Activated gamma-delta T cell (primary cell): Measurements from ENCODE around the gene ACAP2.
A peak's percentile ranks its signal among the peaks of the same experiment; 100 is the strongest.
"Not testable (repeated sequence)": the region's sequence is repeated elsewhere in the genome, so short reads cannot be mapped to it uniquely, and the experiment has no call there.

Experiments used
- DNase-seq: peaks from one replicate; lab custom pipeline; 2025; lab: John Stamatoyannopoulos, UW
- total RNA-seq, 2 donors: gene quantifications; one replicate each; lab custom pipeline; 2026; lab: John Stamatoyannopoulos, UW

ACAP2 gene, protein sequence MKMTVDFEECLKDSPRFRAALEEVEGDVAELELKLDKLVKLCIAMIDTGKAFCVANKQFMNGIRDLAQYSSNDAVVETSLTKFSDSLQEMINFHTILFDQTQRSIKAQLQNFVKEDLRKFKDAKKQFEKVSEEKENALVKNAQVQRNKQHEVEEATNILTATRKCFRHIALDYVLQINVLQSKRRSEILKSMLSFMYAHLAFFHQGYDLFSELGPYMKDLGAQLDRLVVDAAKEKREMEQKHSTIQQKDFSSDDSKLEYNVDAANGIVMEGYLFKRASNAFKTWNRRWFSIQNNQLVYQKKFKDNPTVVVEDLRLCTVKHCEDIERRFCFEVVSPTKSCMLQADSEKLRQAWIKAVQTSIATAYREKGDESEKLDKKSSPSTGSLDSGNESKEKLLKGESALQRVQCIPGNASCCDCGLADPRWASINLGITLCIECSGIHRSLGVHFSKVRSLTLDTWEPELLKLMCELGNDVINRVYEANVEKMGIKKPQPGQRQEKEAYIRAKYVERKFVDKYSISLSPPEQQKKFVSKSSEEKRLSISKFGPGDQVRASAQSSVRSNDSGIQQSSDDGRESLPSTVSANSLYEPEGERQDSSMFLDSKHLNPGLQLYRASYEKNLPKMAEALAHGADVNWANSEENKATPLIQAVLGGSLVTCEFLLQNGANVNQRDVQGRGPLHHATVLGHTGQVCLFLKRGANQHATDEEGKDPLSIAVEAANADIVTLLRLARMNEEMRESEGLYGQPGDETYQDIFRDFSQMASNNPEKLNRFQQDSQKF
- 183 to 241 reads per million in 2 donors for total RNA-seq

DNA sequence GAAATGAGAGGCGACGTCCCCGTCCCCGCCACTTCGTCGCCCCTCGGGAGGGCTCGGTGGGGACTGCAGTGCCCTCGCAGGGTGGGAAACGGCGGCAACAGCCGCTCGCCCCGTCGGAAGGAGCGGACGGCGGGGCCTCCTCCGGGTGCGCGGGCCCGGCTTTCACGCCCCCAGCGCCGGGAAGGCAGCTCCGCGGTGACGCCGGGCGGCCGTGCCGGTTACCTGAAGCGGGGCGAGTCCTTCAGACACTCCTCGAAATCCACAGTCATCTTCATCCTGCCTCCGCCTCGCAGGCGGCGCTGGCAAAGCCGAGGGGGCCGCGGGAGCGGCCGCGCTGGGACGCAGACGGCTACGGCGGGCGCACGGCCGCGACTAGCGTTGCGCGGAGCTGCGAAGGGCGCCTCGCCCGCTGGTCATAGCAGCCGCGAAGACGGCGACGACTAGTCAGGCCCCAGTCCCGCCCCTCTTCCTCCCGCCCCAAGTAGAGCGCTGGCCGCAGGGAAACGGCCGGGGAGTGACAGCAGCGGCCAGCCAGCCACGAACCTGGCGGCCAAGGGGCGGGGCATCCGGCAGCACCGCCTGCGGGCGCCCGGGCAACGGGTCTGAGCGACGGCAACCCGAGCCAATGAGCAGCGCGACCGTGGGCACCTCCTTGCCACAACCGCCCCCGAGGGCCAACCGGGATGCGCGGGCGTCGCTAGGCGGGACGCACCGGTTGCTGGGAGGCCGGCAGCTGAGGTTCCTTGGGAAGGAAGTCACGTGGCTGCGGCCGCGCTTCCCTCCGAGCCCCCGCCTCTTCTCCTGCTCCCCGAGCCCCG lies at the start of gene ACAP2:
TSS of gene ACAP2 (minus strand) at position 448 of the 818 bp plus-strand sequence. CDS start at position 275, 173 bp downstream.
- peak; percentile 99 for DNase-seq

DNA sequence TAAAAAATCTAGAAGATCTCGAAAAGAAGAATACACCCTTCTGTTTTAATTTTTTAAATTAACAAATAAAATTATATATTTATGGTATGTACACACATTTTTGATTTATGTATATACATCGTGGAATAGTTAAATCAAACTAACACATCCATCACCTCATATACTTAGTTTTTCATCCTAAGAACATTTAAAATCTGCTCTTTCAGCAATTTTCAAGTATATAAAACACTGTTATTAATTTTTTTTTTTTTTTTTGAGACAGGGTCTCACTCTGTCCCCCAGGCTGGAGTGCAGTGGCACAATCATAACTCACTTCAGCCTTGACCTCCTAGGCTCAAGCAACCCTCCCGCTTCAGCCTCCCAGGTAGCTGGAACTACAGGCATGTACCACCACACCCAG lies 32.8 kb upstream of the ACAP2 start:
- DNase-seq, result no peak

DNA sequence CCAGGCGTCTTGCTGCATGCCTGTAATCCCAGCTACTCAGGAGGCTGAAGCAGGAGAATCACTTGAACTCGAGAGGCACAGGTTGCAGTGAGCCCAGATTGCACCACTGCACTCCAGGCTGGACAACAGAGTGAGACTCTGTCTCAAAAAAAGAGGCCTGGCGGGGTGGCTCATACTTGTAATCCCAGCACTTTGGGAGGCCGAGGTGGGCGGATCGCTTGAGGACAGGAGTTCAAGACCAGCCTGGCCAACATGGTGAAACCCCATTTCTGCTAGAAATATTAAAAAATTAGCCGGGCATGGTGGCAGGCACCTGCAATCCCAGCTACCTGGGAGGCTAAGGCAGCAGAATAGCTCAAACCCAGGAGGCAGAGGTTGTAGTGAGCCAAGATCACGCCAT lies 32.3 kb upstream of the ACAP2 start:
- not testable (repeated sequence) for DNase-seq

DNA sequence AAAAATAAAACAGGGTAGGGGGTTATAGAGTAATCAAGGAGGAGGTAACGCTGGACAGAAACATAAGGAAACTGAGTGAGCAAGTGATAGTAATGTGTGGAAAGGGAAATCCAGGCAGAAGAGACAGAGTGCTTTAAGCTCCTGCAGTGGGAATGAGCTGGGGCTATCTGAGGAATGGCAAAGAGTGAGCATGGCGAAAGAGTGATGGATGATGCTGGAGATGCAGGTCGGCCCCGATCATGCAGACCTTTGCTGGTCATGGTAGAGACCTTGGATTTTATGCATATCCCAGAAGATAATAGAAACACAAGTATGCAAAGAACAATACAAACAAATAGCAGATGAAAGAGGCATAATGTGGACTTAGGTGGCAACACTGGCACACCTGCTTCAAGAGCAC lies 26.0 kb upstream of the ACAP2 start:
- DNase-seq, result no peak

DNA sequence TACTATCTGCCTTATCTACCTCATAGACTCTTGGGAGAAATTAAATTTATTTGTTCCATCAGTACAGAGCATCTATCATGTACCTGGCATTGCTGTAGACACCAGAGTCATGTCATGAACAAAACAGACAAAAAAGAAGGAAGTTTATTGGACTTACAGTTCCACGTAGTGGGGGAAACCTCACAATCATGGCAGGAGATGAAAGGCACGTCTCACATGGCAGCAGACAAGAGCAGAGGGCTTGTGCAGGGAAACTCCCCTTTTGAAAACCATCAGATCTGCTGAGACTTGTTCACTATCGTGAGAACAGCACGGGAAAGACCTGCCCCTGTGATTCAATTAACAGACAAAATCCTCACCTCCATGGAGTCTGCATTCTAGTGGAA lies 25.6 kb upstream of the ACAP2 start:
- DNase-seq, result no peak

DNA sequence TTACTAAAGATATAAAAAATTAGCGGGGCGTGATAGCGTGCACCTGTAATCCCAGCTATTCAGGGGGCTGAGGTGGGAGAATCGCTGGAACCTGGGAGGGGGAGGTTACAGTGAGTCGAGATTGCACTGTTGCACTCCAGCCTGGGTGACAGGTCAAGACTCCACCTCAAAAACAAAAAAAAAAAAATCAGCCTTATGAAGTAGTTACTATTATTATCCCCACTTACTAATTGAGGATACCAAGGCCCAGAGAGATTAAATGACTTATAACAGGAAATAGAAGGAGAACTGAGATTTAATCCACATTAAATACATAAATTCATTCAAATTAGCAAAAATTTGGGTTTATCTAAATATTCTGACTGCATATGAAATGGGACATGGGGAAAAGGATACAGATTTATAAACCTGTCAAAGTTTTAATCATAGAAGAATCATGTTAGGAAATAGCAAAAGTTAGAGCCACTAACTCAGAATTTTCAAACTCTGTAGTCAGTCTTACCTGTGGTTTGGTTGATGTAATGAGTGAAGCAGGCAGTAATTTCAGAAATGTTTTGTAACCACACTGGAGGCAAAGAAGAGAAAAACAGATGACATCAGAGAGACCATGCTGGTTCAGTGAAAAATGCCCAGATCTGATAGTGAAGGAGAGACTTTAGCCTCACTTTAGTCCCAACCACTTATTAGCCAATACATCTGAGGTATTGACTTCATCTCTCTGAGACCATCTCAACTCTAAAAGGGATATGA lies 25.0 kb upstream of the ACAP2 start:
- DNase-seq, result no peak

DNA sequence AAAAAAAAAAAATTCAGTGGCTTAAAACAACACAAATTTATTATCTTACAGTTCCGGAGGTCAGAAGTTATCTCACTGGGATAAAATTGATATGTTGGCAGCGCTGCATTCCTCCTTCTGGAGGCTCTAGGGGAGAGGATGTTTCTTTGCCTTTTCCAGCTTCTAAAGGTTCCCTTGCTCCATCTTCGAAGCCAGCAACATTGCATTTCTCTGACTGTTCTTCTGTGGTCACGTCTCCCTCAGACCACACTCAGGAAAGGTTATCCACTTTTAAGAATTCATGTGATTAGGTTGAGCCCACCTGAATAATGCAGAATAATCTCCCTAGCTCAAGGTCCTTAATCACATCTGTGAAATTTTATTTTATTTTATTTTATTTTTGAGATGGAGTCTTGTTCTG lies 23.4 kb upstream of the ACAP2 start:
- DNase-seq, result no peak

DNA sequence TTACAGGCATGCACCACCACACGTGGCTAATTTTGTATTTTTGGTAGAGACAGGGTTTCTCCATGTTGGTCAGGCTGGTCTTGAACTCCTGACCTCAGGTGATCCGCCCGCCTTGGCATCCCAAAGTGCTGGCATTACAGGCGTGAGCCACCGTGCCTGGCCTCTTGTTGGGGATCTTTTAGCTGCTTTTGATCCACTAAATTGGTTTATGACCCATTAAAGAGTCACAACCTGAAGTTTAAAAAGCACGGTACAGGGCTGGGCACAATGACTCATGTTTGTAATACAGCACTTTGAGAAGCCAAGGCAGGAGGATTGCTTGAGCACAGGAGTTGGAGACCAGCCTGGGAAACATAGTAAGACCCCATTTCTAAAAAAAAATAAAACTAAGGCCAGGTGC lies 20.1 kb upstream of the ACAP2 start:
- DNase-seq, result not testable (repeated sequence)

DNA sequence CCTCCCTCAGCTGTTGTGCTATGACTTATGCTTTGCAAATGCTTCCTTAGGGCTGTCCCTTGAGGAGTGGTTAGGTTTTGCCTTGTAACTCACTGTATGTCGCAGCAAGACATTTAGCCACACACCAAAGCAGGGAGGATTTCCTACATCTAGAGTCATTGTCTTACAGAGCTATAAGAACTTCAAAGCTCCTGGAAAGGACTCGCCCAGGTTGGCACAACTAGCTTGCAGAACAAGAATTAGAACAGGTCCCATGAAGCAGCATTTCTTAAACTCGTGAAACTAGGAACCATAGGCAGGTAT lies 19.4 kb upstream of the ACAP2 start:
- no peak for DNase-seq

DNA sequence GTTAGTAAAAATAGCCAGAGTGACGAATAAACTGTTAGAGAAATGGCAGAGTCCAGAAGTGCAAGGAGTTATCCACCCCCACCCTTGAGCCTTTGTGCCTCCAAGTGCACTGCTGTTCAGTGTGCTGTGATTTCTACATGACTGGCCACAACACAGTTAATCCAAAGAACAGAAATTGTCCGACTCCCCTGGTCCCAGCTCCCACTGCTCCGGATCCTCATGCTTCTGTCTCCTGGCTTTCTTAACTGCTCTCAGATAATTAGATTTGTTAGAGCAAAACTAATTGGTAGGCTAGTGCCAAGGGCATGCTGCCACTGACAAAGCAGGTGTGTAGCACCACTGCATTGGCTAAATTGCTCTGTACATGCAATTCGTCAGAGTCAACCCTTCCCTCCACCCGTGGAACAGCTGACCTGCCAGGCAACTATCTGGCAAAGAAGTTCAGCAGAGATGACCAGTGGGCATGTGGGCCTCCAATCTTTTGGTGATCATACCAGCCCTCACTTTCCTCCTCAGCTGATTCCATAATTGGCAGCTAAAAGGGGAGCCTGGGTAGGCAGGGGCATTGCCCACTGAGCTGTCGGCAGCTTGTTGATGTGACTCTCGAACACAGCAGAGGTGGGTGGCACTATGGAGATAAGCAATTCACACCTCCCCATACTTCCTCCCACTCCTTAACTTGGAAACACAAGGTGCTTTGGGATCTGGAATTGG lies 18.9 kb upstream of the ACAP2 start:
- DNase-seq, result no peak

DNA sequence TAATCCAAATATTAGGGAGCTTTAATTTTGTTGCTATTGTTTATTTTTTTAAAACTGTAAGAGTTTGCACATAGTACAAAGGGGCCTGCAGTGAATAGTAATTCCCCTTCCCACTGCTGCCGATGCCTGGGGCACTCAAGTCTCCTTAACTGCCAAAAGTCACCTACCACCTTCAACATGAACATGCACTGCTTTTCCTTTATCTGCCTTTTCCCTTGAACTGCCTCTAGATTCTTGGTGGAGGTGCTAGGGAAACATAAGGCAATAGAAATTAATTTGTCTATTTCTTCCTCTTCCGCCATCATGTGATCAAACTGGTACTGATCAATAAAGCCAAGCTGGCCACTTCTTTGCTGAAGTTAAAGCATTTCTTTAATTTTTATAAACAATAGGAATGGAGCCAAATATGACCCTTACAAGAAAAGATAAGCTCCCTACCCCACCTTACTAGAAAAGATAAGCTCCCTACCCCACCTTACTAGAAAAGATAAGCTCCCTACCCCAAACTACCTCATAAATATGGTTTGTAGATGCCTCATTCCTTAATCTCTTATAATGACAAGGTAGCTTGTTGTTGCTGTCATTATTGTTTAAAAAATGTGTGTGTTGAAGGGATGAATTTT lies 17.4 kb upstream of the ACAP2 start:
- no peak for DNase-seq

DNA sequence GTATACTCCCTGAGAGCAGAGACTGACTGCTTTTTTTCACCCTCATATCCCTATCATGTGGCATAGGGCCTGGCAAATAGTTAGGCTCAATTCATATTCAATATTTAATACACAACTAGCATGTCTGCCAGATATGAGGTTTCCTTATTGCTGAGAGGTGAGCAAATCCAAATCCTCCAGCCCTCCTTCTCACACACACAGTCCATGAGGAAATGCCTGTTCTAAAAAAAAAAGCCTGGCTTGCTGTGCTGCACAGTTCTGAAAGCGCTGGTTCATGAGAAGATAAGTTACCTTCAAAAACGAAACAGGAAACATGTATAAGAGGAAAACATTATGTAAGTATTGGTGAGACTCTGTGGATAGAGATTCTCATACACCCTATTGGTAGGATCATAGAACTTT lies 15.5 kb upstream of the ACAP2 start:
- no peak for DNase-seq

DNA sequence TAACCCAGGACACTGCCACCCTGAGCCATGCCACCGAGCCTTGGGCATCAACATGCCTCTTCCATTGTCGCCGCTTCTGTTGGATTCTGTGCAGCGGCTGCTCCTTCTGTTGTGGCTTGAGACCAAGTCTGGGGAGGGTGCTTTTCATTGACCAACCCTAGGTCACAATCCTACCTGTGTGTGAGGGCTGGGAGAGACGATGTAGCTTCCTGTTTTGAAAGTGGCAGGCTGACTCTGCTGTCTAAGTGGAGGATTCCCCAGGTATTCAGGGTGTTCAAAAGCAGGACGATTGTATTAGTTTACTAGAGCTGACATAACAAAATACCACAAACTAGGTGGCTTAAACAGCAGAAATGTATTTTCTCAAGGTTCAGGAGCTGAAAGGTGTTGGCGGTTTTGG lies 13.0 kb upstream of the ACAP2 start:
- DNase-seq, result no peak

DNA sequence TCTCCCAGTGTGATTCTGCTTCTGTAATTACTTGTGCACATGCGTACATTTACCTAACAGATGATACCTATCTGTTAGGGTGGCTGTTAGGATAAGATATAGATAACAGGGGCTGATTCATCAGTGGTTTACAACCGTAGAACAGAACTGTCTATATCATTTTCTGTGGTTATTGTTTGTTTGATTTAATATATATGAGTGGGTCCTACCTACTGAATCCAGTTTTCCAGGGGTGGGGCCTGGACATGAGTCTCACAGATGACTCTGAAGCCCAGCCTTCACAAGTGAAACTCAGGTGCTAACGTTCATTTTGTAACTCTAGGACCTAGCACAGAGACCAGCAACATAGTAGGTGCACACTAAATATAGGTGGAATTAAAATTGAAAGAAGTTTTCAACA lies 10.4 kb upstream of the ACAP2 start:
- DNase-seq, result no peak

DNA sequence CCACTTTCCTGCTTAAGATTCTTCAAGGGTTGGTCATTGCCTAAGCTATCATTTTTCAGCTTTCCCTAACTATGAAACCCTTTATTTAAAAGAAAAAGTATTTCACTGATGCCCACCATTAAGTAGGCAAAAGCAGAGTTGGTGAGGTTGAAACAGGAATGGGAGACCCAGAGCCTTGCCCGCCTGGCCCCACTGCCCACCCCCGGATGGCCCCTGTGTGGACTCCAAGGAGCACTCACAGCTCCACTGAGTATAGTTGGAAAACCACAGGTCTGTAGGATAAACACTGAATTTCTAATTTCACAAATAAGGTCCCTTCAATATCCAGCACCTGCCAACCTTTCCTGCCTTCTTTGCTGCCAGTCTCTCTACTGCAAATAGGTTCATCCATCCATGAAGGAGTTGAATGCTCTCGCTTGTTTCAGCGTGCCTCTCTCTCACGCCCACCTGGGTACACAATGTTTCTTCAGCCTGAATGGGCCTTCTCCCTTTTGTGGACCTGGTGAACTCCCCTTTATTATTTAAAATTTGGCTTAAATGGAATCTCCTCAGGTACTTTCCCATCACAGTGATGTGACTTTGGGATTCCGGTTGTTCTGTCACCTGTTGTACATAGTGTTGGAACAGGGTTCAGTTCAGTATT lies 8.7 kb upstream of the ACAP2 start:
- DNase-seq, result no peak

DNA sequence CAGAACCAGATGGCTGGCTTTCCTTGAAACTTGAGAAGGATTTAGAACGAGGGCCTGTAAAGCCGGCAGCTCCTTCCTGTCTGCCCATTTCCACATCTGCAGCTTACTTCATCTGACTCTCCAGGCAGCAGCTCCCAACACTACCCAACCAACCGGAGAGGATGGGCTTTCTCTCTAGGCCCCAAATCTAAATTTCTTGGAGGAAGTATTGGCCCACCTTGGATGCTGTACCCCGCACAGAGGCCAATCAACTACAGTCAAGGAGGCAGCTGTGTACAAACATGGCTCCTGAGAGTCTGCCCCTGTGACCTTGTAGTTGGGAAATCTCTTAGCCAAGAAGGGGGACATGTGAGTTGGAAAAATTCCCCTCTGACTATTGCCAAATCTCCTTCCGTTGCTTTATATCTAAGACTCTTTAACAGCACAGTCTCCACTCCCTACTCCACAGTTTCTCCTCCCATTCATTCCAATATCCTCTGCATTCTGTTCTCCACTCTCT lies 8.0 kb upstream of the ACAP2 start:
- no peak for DNase-seq

DNA sequence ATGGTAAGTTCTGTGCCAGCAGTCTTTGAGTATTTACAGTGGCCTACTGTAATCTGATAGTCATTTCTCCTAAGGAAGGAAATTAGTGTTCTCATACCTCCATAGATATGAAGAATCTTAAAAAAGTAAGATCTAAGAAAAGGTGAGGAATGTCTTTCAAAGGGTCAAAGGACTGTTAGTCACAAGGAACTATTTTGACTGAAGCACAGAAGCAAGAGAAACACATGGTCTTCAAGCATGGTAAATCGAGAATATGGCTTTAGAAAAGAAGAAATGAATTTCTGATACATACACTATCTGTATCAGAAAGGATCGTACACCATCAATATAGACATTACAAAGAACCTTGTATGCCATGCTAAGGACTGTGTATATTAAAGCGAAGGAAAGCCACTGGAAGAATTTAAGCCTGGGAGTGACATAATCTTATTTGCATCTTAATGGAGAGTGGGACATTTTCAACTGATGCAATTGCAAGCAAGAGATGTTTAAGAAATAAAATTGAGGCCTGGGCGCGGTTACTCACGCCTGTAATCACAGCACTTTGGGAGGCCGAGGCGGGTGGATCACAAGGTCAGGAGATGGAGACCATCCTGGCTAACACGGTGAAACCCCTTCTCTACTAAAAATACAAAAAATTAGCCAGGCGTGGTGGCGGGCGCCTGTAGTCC lies 5.5 kb upstream of the ACAP2 start:
- no peak for DNase-seq

DNA sequence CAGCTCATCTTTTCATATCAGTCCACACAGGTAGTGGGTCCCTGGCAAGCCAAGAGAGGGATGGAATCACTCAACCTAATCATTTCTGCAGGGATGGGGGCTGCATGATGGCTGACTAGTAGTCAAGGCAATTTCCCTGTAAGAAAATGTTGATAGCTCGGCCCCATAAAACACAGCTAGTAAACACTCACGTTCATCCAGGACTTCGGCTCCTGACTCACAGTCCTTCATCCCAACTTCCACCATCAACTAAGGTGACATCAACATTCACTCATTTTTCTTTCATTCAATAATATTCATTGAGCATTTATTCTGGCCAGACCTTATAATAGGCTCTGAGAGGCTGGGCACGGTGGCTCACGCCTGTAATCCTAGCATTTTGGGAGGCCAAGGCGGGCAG lies 4.4 kb upstream of the ACAP2 start:
- no peak for DNase-seq

DNA sequence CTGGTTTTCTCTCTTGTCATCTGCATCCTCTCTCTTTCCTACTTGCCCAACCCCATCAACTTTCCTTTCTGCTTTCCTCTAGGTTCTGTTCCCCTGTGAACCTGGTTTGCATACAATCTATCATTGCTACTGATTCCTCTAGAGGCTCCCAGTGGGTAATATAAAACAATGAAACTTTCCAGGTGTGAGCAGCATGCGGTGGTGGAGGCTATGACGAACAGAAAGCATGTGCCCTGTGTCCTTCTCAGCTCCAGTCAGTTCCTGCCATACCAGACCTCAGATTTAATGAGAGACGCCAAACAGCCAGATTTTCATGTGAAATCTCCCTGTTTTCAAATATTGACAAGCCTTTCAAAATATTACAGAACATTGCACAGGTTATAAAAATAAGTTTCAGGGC lies 3.5 kb upstream of the ACAP2 start:
- DNase-seq, result no peak

DNA sequence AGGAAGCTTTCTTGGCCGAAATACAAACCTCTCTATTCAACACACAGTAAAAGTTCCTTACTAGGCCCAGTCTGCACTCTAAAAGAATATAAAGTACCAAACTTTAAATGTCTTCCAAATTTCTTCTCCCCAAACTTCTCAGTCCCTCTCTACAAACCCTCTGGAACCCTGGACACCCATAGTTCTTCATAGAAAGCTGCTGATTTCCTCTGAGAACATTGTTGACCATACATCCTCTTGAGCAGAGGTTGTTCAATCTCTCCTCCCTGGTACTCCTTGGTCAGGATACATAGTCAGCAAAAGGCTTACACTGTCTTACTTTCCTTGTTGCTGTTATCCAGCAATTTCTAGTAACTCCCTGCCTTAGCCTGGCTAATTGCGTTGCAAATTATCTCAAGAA lies 3.1 kb upstream of the ACAP2 start:
- DNase-seq, result no peak
